ENCODE results near the gene OSBPL1A. TPM values are rescaled to one million over a fixed set of nuclear protein-coding genes. Genes with fewer than 3 reads are reported as not detected.
"Not testable (repeated sequence)": the region's sequence is repeated elsewhere in the genome, so short reads cannot be mapped to it uniquely, and the experiment has no call there.

OSBPL1A gene
- total RNA-seq, 1 experiment from 2014 or later = 37.4 TPM

GRCh38 chr18:24378598-24378997, 19.0 kb downstream of the OSBPL1A start:
- CTCF ChIA-PET = no interaction called here
- no peak for DNase-seq
- Histone ChIP-seq H3K27me3 (ENCODE audit: insufficient read depth, low read depth) (no peaks in the 10 kb centered on the region), H3K9me3 (ENCODE audit: insufficient read depth, low read depth) (no peaks in the 10 kb centered on the region), H2AFZ (no peak overlapping the region), H3F3A (ENCODE audit: insufficient read depth, low read depth) (no peaks in the 10 kb centered on the region), H4K20me1 (ENCODE audit: insufficient read depth) (no peaks in the 10 kb centered on the region), H3K27ac (no peak overlapping the region), H3K9me2 (ENCODE audit: insufficient read depth) (no peaks in the 10 kb centered on the region), H3K4me1 (replicated peaks; ENCODE audit: insufficient read depth) (no peaks in the 10 kb centered on the region), H3K79me2 (ENCODE audit: low read depth) (no peaks in the 10 kb centered on the region), H3K36me3 (ENCODE audit: low read depth) (no peaks in the 10 kb centered on the region), H3K4me2 (no peak overlapping the region), H3K4me3 (no peak overlapping the region)
- POLR2A ChIA-PET (ENCODE audit: unreplicated experiment) = interaction anchor here (0.6 kb wide), 1 partner anchor 240 kb away, joined by 3 read pairs; the partner anchor contains the start of gene CABYR
- no TSS peak for BruUV-seq (replicated peaks)
- TF ChIP-seq EZH2 (IDR thresholded peaks at IDR 0.05; ENCODE audit: low read depth) = no peak
- no peak for TF ChIP-seq CTCF (conservative IDR thresholded peaks at IDR 0.05)
- intact Hi-C loops (cut with micrococcal nuclease; ENCODE audit: unreplicated experiment) = no loop called here

GRCh38 chr18:24376531-24376930, 21.1 kb downstream of the OSBPL1A start:
- H3F3A ChIP-seq (ENCODE audit: insufficient read depth, low read depth); H4K20me1 ChIP-seq (ENCODE audit: insufficient read depth); POLR2A ChIA-PET (ENCODE audit: unreplicated experiment); H3K4me2 ChIP-seq; H3K36me3 ChIP-seq (ENCODE audit: low read depth); H3K9me3 ChIP-seq (ENCODE audit: insufficient read depth, low read depth); CTCF ChIA-PET; DNase-seq; H3K4me1 ChIP-seq (replicated peaks; ENCODE audit: insufficient read depth); H3K27me3 ChIP-seq (ENCODE audit: insufficient read depth, low read depth); H3K9me2 ChIP-seq (ENCODE audit: insufficient read depth); H3K27ac ChIP-seq; H3K79me2 ChIP-seq (ENCODE audit: low read depth); H2AFZ ChIP-seq; intact Hi-C loops (cut with micrococcal nuclease; ENCODE audit: unreplicated experiment); BruUV-seq (replicated peaks); H3K4me3 ChIP-seq: not testable (repeated sequence)

GRCh38 chr18:24373328-24373727, 24.3 kb downstream of the OSBPL1A start:
- Histone ChIP-seq H2AFZ (no peak overlapping the region), H3K36me3 (ENCODE audit: low read depth) (no peaks in the 10 kb centered on the region), H3K4me2 (no peak overlapping the region), H3K4me1 (replicated peaks; ENCODE audit: insufficient read depth) (no peaks in the 10 kb centered on the region), H4K20me1 (ENCODE audit: insufficient read depth) (no peaks in the 10 kb centered on the region), H3K9me2 (ENCODE audit: insufficient read depth) (no peaks in the 10 kb centered on the region), H3K79me2 (ENCODE audit: low read depth) (no peaks in the 10 kb centered on the region), H3K4me3 (no peak overlapping the region), H3K9me3 (ENCODE audit: insufficient read depth, low read depth) (no peaks in the 10 kb centered on the region), H3F3A (ENCODE audit: insufficient read depth, low read depth) (no peaks in the 10 kb centered on the region), H3K27ac (no peak overlapping the region), H3K27me3 (ENCODE audit: insufficient read depth, low read depth) (no peaks in the 10 kb centered on the region)
- TF ChIP-seq EZH2 (IDR thresholded peaks at IDR 0.05; ENCODE audit: low read depth) = no peak
- TF ChIP-seq CTCF (conservative IDR thresholded peaks at IDR 0.05) = no peak
- ChIA-PET POLR2A (ENCODE audit: unreplicated experiment) (no interaction called here), CTCF (no interaction called here)
- no TSS peak for BruUV-seq (replicated peaks)
- intact Hi-C loops (cut with micrococcal nuclease; ENCODE audit: unreplicated experiment) = no loop called here
- no peak for DNase-seq

GRCh38 chr18:24372279-24372872, 25.2 kb downstream of the OSBPL1A start:
- Histone ChIP-seq H3K9me2 (ENCODE audit: insufficient read depth) (no peaks in the 10 kb centered on the region), H3F3A (ENCODE audit: insufficient read depth, low read depth) (no peaks in the 10 kb centered on the region), H3K36me3 (ENCODE audit: low read depth) (no peaks in the 10 kb centered on the region), H3K27me3 (ENCODE audit: insufficient read depth, low read depth) (no peaks in the 10 kb centered on the region), H3K27ac (no peak overlapping the region), H3K4me2 (no peak overlapping the region), H3K9me3 (ENCODE audit: insufficient read depth, low read depth) (no peaks in the 10 kb centered on the region), H3K4me3 (no peak overlapping the region), H3K79me2 (ENCODE audit: low read depth) (no peaks in the 10 kb centered on the region), H4K20me1 (ENCODE audit: insufficient read depth) (no peaks in the 10 kb centered on the region), H3K4me1 (replicated peaks; ENCODE audit: insufficient read depth) (no peaks in the 10 kb centered on the region), H2AFZ (no peak overlapping the region)
- no TSS peak for BruUV-seq (replicated peaks)
- DNase-seq = no peak
- TF ChIP-seq CTCF (conservative IDR thresholded peaks at IDR 0.05) (no peak), EZH2 (IDR thresholded peaks at IDR 0.05; ENCODE audit: low read depth) (no peak)
- POLR2A ChIA-PET (ENCODE audit: unreplicated experiment) = no interaction called here
- intact Hi-C loops (cut with micrococcal nuclease; ENCODE audit: unreplicated experiment) = no loop called here
- CTCF ChIA-PET = no interaction called here

Data from PC-9 (cell line).